Embryonic facial prominence (tissue), 1 donor: ENCODE data around the gene LAP3.
A peak's percentile ranks its signal among the peaks of the same experiment; 100 is the strongest.
"Not testable (repeated sequence)": the region's sequence is repeated elsewhere in the genome, so short reads cannot be mapped to it uniquely, and the experiment has no call there.

Source experiments
- DNase-seq: peaks from one replicate; pipeline ENCODE4 v3.0.0-alpha.2; 2016; ENCODE audit errors: extremely low spot score

LAP3 gene

DNA sequence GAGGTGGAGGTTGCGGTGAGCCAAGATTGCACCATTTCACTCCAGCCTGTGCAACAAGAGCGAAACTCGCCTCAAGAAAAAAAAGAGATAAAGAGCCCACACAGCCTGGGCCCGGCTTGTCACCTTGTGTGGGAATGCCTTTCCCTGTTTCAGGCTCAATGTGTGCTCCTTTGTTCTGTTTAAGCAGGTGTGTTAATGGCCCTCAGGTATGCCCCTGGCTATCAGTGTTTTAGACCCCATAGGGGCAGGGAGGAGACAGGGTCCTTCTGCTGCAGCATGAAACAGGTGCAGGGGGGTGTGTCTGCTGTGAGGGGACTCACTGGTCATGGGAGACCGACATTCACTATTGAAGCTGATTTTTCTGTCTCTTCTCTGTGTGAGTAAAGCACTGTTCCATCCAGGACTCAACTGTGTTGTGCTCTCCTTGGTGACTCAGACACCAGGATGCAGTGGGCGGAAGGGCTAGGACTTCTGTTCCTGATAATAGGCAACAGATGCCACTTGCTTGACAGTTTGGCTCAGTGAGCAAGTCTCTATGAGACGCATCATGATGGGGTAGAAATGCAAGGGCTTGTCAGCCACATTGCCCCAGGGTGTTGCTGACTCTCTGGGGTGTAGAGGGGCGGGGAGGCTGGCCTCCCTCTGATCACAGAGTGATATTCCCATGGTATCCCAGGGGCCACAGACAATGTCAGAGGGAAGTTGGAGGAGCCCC lies 15.6 kb upstream of the LAP3 start:
- DNase-seq = no peak

DNA sequence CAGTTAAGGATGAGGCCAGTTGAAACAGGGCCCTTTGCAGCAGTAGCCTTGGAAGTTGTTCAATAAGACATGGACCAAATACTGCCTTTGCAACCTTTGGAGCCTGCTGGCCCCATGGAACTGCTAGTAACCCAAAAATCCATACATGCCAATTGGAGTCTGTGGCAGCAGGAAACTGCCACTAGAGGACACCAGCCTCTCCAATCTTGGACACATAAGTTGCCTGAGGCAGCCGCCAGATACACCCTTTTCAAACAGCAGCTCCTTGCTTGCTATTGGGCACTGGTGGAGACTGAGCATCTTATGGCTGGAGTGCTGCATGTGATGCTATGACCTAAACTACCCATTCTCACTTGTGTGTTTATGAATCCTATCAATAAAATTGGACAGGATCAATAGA lies 14.8 kb upstream of the LAP3 start:
- no peak for DNase-seq

DNA sequence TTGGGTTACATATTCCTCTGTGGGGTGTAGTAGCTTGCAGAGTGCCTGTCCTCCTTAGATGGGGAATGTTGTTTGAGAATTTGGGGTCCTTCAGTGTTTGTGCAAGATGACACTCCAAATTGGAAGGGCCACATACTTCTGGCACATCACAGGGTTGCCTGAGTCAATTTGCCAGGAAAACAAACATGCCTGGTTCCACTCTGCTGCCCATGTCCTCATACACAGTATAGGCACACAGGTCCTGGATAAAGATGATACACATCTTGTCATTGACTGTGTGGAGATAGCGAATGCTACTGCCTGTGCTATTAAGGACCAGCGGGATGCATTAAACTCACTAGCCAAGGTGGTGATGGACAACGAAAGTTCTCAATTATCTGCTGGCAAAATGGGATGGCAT lies 11.2 kb upstream of the LAP3 start:
- no peak for DNase-seq

DNA sequence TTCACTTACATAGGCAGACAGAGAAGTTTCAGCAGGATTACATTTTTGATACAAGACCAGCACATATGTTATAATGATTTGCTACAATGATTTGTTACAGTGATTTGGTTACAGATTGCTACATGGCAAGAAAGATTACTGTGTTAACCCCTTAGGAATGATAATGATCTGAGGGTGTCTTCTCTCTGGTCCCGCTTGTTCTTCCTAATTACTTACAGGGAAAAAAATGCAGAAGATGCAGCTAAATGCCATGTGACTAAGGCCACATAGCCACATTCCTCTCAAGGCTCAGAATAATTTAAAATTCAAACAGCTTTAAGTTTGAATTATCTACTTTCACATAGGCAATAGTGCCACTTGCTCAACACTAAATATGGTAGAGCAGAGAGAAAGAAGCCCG lies 9.7 kb upstream of the LAP3 start:
- DNase-seq = no peak

DNA sequence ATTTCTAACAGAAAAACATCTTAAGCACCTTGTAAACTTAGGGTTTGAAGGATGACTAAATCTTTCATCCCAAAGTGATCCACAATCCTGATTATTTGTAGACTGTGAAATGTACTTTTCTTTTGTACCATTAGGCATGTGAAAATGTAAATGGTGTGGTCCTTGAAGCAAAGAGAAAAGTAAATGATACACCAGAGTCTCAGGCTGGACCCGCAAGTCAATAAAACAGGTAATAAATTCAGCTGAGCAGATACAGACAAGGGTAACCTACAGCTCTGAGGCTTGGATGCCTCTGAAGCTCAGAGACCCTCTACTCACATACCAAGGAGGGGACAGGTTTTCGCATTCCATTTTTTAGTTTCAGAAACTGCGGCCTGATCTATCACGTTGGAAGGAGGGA lies 2.8 kb upstream of the LAP3 start:
- DNase-seq = no peak

DNA sequence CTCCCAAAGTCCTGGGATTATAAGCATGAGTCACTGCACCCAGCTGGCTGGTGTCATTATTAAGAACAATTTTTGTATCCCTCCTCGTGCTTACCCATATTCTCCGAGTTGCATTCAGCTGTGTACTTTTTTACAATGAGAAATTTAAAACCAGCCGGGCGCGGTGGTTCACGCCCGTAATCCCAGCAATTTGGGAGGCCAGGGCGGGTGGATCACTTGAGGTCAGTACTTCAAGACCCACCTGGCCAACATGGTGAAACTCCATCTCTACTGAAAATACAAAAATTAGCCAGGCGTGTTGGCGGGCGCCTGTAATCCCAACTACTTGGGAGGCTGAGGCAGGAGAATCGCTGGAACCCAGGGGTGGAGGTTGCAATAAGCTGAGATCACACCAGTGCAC lies 1.8 kb upstream of the LAP3 start:
- DNase-seq = not testable (repeated sequence)

DNA sequence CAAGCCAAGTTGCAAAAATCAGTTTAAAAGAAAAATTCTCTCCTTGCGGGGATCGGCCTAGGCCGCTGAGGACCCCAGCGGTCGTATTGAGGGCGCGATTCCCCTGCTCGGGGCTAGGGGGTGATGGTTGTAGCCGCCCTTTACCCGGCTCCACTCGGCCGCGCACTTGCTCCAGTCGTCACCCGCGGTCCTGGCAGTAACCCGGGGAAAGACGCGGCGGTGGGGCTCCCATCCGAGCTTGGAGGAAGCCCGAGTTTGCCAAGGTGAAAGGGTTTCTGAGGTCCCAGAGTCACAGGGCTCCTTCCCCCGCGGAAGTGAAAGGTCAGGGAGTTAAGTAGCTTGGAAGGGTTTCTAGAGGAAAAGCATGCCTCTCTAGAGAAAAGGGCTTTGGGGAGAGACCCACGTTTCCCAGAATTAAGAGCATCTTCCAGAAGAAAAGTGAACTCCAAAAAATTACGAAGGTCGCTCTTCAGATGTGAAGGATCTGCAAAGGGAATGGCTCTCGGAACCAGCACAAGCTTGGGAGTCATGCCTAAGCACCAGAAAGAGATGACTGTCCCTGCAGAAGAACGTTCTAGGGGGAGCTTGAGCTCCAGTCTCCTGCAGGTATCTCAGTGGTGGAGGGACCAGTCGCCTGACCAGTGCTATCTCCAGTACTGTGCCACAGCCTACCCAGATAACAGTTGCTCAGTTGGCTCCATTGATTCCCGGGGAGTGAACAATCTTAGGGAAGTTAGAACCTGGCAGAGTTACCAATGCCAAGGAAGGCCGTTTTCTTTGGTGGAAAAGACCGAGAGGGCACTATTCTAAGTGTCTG lies 875 bp downstream of the LAP3 start:
- DNase-seq = no peak

DNA sequence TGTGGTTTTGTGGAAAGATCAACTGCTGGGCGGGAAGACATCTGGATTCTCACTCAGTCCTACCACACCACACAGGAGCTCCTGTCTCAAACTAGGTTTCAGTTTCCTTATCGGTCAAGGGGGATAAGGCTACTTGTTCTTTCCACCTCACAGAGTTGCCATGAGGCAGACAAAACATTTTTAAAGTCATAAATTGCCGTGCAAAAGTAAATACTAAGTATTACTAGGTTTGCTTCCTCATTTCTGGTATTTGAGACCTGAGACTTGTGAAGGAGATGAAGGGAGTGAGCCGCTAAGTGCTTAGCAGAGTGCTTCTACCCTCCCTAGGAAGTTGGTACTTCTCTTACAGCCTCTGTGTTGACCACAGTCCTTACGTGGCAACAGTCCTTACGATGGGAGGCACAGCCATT lies 1.5 kb downstream of the LAP3 start:
- no peak for DNase-seq

DNA sequence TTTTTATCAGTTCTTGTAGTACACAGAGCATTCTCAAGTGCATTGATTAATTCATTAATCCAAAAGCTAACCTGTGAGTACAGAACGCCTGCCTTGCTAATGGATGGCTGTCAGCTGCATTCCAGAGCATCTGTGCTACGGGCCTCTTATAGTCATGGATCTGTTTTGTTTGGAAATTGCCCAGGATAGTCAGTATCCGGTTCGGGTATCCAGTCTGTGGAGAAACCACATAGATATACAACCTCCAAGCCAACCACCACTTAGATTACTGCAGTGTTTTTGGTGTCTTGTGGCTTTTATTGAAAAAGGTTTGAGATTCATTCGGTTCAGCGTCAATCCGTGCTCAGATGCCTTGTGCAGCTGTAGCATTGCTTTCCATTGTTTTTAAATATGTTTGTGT lies 4.0 kb downstream of the LAP3 start:
- DNase-seq = no peak

DNA sequence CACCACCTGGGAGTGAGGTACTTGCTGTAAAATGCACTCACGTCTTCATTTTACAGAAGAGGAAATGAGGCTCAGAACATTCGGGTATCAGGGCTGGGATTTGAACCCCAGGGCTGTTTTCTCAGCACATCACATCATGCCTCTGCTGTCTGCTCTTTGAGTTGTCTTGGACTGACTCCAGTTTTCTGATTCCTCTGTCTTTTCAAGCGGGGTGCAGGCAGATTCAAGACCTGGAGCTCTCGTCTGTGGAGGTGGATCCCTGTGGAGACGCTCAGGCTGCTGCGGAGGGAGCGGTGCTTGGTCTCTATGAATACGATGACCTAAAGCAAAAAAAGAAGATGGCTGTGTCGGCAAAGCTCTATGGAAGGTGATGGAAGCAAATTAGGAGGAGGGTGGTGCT lies 6.3 kb downstream of the LAP3 start:
- no peak for DNase-seq

DNA sequence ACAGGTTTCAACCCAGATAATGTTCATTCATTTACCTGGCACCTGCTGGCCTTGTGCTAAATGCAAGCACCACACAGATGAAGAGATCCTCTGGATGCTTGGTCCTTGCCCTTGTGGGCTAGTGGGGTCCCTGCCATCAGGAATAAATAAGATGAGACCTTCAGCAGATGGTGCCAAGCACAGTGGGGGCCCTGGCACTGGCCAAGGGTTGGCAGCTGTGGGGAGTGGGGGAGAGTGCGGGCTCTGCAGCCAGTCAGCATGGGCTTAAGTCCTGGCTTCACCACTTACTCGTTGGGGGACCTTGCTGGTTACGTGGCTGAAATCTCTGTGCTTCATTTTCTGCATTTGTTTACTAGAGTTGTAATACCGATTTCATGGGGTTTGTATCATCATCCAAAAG lies 6.9 kb downstream of the LAP3 start:
- DNase-seq = no peak

DNA sequence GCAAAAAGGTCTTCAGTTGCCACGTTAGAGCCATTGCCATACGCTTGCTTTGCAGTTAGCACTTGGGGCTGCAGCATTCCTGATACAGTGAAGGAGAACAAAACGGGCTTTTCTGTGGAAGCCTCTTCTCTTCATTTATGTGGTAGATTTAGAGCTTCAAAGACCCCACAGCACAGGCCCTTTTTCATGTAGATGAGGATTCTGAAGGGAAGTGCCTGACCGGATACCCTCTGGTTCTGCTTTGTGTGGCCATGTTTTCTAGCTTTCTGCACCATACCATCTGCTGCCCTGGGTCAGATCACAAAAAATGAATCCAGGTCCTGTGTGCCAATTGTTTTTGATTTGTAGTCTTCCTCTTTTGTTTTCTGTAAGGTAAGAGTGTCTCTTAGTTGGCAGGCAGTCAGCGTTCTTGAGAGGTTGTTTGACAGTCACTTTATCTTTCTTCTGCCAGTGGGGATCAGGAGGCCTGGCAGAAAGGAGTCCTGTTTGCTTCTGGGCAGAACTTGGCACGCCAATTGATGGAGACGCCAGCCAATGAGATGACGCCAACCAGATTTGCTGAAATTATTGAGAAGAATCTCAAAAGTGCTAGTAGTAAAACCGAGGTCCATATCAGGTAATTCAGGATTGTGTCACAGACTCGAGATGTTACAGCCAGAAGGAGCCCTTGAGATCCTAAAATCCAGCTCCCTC lies 7.7 kb downstream of the LAP3 start:
- DNase-seq = no peak

DNA sequence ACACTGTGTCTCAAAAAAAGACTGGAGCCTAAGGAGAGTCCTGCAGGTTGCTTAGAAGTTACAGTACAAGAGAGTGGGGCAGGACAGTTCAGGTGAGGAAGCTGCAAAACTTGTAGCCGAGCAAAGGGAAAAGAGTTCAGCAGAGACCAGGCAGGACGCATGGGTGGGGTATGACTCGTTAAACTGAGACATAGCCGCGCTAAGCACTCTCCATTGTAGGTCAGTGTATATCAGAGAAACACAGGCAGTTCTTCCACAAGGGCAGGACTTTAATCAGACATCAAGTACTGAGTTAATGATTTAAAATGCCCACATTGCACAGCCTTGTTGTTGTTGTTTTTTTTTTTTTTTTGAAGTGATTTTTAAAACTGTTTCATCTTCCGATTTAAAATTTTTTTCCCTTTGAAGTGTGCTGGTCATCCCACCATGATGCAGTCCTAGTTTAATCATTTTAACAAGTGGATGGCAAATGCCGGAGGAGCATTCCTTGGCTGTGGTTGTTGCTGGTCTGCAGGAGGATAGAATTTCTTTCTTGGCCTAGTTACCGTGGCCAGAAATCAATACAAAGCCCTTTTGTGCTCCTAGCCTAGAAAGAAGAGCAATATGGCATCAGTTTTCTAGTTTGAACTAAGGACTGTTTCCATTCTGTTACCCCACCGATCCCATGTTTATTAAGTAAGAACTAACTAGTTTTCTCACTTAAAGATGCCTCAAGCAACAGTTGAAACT lies 10.3 kb downstream of the LAP3 start:
- DNase-seq = no peak

DNA sequence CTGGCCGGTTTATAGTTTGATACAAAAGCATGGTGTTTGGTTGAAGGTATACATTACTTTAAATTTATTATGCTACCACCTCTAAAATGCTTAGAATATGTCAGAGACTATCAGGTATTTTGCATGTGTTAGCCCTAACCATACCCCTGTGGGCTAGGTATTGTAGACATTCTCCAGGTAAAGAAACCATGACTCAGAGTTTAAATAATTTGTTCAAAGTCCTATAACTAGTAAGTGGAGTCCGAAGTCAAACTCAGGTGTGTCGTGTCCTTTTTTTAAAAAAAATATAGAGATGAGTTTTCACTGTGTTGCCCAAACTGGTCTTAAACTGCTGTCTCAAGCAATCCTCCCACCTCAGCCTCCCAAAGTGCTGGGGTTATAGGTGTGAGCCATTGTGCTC lies 12.4 kb downstream of the LAP3 start:
- DNase-seq = no peak

DNA sequence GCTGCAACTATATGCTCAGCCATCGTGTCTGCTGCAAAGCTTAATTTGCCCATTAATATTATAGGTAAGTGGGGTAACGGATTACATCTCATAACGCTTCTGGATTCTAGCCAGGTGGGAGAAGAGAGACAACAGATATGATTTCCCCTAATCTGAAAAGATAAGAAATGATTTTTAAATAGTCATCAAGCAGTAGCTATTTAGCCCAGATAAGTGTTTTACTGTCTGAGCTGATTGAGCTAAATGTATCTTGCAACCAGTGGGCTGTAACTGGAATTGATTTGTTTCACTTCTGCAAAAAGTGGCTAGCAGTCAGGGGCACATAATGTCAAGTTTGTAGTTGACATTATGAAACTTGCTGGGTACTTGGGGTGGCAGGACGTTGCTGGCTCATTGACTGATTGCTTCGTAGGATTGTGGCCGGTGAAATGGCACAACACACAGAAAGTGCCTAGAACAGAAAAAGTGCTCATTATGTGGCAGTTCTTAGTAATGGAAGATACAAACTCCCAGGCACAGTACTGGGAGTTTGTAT lies 18.5 kb downstream of the LAP3 start:
- DNase-seq = no peak

DNA sequence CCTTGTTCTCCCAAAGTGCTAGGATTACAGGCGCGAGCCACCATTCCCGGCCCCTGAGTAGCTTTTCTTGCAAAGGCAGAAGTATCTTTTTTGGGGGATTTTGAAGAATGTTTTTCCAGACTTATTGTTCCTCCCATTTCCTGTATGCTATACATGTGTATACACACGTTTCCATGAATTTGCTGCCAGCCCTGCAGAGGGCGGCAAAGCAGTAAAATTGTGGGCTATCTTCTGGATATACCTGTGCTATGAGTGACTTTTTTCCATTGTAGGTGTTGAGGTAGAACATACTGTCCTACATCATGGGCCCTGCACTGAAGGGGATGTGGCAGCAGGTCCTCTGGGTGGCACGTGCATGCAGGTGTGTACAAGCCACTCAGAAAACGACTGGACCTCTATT lies 20.5 kb downstream of the LAP3 start:
- no peak for DNase-seq

DNA sequence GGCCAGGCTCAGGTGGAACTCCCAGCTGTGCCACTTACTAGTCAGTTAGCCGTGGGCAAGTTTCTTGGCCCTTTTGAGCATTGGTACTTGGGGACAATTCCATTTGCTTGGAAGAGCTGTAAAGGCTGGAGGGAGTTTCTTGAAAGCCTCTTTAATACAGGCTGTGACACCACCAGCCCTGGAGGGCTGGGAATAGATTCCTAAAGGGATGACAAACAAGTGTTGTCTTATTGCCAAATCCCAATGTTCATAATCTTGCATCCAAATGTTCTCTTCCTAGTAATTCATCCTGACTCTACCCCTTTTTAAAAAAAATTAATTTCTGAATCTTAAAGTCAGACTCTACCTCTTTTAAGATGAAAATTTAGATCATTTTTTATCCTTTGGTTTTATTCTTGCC lies 22.8 kb downstream of the LAP3 start:
- no peak for DNase-seq

DNA sequence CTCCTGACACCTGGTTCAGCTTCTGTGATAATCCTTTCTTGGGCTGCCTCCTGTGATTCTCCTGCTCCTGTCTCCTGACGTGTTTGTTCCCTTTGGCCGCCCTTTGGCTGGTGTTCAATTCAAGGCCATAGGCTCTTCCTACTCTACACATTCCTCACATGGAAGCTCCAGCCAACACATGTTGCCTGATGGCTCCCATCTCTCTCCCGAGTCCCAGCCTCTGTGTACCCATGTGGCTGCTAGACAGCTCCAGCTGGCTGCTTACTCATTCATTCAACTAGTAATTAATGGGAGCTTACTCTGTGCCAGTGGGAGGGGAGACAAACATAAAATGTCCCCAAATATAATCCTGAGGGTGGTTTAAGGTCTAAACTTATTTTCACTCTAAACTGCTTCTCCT lies 28.2 kb downstream of the LAP3 start:
- DNase-seq = no peak

DNA sequence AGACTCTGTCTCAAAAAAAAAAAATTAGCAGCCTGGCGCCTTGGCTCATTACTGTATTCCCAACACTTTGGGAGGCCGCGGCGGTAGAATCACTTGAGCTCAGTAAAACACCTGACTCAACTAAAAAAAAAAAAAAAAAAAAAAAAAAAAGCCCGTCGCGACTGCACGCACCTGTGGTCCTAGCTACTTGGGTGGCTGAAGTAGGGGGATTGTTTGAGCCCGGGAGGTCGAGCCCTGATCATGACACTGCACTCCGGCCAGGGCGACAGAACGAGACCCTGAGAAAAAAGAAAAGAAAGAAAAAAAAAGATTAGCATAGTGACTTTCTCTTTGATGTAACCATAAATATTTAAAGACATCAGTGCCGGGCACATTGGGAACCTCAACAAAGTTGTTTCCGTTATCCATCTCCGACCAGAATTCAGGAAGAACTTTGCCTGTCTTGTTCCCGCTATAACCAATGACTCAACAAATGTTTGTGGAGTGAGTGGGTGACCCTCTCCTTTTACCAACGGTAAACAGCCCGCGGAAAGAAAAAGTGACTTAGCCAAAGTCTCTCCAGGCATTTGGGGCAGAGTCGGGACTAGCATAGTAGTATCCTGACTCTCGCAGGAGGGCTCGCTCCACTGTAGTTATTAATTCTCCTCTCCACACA lies 36.9 kb downstream of the LAP3 start:
- no peak for DNase-seq

DNA sequence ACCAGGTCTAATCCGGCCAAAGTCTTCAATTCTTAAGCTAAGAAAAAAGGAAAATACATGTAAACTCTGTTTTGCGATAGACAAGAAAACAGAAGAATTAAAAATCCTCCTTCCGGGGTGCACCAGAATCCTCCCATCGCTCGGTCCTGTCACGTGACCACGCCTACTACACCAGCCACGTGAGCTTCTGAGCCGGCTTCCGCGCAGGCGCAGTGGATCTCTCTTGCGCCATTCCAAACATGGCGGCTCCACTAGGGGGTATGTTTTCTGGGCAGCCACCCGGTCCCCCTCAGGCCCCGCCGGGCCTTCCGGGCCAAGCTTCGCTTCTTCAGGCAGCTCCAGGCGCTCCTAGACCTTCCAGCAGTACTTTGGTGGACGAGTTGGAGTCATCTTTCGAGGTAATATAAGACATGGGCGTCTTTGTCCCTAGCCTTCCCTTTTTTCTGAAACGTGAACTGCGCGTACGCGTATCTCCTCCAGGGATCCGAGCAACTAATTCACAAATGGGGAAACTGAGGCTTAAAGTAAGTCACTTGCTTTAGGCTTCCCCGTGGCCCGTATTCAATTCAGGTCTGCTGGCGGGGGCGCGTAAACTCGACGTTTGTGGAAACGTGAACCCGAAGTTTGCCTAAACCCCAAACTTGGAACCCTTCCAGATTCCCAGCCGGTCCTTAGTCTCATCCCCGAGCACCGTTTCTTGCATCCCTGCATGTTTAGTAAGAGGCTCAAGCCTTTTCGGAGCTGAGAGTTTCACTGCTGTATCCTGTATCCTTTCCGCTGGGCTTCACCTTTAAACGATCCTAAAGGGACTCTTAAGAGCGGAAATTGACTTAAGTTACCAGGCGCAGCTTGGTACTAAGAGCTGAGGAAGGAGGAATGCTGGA lies 37.7 kb downstream of the LAP3 start, which contains the start of gene MED28:
TSS of gene MED28 (plus strand) at position 226 of the 884 bp plus-strand sequence. CDS start at position 240, 14 bp downstream.
- peak; percentile 90 for DNase-seq
